ENCODE results near the gene HOXD3.

The HOXD3 gene

DNA sequence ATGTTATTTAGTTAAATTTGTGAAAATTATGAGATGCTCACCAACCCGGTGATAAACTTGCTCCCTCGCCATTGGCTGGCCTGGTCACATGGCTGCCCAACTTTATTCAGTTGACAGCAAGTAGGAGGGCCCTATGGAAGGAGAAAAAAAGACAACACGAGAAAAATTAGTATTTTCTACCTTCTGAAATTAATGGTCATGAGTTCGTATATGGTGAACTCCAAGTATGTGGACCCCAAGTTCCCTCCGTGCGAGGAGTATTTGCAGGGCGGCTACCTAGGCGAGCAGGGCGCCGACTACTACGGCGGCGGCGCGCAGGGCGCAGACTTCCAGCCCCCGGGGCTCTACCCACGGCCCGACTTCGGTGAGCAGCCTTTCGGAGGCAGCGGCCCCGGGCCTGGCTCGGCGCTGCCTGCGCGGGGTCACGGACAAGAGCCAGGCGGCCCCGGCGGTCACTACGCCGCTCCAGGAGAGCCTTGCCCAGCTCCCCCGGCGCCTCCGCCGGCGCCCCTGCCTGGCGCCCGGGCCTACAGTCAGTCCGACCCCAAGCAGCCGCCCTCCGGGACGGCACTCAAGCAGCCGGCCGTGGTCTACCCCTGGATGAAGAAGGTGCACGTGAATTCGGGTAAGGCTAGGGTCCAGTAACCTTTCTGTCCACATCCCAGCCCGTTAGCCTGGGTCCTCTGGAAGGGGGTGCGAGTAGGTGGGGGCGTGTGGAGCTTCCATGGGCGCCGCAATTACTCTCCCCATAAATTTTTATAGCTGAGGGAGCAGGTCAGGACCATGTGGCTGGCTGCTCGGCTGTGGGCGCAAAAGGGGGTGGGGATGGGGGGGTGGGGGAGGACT lies 5.4 kb upstream of the HOXD3 start, which contains the start of gene HOXD4:
HOXD4 (plus strand) TSS at position 109 of the 846 bp plus-strand sequence; CDS start at position 193, 84 bp downstream.
- no peak for DNase-seq

DNA sequence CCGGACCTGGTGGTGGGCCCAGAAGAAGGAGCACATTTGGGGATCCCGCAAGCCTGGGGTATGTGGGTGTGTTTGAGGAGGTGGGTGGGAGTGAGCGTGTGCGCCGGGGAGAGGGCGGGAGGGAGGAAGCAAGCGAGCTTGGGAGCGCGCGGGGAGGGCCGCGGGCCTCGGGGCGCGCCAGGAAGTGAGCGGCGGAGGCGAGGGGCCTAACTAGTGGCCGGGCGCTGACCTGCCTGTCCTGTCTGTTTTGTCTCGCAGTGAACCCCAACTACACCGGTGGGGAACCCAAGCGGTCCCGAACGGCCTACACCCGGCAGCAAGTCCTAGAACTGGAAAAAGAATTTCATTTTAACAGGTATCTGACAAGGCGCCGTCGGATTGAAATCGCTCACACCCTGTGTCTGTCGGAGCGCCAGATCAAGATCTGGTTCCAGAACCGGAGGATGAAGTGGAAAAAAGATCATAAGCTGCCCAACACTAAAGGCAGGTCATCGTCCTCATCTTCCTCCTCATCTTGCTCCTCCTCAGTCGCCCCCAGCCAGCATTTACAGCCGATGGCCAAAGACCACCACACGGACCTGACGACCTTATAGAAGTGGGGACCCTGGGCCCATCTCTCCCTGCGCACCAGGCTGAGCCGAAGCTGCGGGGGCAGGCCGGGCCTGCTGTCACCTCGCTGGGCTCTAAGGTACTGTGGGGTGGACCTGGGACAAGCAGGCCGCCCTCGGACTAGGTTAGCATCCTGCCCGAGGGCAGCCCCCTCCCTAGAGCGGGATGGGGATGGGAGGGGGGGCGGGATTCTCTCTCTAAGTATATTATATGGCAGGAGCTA lies 4.5 kb upstream of the HOXD3 start:
- DNase-seq, result no peak

DNA sequence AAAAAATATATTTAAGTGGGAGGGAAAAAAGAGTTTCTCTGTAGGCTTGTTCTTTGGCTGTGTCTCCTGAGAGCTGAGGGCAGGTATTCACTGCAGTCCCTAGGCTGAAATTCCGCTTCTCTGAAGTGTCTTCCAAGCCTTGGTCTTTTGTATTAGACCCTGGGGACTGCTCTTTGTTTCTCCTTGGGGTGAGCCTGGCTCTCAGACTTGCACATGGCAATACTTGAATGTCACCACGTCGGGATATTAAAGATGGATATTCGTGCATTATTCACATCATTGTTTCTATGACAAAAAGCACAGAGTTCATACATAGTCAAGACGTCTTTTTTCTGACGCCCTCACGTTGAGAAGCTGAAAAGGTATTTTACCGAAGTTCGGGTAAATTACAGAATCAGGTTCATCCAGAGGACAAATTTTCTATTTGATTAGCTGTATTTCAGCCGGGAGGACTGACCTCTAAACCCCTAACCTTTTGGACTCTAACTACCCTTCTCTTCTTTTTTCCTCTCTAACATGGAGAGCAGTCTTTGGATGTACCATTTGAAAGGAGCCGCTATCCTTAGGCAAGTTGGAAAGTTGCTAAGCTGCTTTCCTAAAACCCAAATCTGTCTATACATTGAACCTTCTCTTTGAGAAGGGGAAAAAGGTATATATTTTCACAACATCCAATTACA lies 2.4 kb upstream of the HOXD3 start:
- no peak for DNase-seq

- DNase-seq, result no peak
Measured at GRCh38 chr2:176155356-176156044, 1.6 kb upstream of the HOXD3 start.

GRCh38 chr2:176156301-176156806 lies 753 bp upstream of the HOXD3 start:
- DNase-seq, result no peak

DNA sequence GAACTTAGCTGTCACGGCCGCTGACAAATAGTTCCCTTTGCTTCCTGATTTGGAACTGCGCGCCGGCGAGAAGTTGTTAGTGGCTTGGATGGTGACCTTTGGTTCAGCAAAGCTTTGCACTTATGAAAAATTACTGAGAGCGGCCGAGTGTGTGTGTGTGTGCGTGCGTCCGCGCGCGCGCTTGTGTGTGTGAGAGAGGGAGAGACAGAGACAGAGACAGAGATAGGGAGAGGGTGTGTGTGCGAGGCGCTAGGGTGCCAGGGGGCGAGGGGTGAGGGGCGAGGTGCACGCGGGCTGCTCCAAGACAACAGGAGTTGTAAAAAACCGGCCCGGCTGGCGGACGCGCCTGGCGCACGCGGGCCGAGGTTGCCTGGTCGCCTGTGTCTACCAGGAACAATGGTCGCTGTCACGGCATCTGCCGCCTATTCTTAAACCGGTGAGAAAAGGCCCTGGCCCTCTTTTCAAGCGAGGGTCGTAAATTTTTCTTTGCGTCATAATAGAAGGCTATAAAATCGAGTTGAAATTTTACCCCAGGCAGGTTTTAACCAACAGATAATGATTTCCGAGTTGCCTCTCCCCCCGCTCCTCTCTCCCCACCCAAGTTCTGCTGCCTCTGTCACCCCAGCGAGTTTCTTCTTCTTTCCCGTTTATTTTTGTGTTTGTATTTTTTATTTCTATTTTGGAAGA lies 535 bp downstream of the HOXD3 start:
- peak; percentile 59 for DNase-seq

DNA sequence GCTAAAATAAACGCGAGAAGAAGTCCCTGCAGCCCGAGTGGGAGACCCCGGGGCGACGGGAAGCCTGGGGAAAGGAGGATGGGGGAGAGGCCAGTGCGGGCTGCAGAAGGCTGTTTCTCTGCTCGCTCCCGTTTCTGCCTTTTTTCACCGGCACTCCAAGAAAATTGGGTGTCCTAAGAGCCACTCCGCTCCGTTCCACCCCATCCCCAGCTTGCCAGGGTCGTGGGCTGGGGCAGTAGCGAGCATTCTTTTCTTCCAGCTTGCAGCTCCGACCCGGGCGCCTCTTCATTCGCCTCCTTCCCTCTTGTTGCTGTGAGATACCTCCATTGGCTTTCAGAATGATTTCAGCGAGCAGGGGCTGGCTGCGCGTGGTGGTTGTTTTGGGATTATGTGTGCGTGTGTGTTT lies 1.1 kb downstream of the HOXD3 start:
- DNase-seq, result peak; percentile 44

DNA sequence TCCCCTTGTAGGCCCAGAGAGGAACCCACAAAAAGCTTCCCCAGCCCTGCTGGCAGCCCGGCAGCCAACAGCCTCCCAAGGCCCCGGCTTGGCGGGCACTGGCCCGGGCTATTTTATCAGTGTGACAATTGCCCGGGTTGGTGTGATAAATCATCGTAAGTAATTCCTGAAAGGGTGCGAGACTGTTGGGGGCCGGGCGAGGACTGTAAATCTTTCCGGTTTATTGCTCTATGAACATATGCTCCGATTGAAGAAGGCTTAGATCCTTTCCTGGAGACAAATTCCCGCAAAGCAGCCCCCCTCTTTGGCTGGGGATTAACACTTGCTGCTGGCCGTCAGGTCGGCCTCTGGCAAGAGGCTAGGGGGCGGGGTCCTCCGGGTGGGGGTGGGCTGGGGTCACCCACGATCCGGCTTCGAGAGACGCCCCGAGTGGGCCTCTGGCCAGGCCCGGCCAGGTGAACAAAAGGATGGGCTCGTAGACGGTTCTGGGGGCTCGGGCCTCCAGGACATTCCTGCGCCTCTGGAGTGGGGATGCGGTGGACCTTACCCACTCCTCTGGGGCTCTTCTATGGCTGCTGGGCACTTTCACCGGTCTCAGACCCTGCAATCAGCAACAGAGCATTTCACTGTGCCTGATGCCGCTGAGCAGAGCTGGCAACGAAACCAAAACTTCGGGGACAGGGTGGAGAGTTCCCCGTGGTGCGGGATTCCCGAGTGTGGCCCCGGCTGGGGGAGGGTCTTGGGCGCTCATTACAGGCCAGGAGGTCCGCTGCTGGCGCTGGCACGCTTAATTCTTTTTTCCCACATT lies 2.0 kb downstream of the HOXD3 start:
- DNase-seq, result no peak

DNA sequence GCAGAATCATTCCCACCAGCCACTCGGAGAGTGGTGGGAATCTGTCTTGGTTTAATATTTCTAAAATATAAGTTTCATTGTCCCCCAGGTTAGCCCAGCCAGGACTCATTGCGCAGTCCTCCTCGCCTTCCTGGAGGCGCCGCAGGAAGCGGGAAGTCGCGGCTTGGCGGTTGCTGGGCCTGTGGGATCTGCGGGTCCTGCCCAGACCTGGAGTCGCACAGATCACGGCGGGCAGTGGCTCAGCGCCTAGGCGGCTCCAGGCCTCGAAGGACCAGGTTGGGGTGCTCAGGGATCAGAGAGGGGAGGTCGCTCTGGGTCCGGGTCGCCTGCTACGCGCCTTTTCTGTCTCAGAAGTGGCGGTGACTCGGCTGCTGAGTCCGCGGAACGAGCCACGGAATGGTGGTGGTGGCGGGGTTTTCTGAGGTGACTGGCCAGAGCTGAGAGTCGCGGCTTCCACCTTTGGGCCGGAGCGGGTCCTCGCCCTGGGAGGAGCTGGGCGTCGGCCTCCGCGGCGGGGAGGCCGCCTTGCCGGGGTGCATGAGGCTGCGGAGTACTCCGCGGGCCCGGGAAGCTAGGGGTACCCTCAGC lies 2.6 kb downstream of the HOXD3 start:
- no peak for DNase-seq

GRCh38 chr2:176160251-176160985 lies 3.3 kb downstream of the HOXD3 start:
- DNase-seq, result no peak

DNA sequence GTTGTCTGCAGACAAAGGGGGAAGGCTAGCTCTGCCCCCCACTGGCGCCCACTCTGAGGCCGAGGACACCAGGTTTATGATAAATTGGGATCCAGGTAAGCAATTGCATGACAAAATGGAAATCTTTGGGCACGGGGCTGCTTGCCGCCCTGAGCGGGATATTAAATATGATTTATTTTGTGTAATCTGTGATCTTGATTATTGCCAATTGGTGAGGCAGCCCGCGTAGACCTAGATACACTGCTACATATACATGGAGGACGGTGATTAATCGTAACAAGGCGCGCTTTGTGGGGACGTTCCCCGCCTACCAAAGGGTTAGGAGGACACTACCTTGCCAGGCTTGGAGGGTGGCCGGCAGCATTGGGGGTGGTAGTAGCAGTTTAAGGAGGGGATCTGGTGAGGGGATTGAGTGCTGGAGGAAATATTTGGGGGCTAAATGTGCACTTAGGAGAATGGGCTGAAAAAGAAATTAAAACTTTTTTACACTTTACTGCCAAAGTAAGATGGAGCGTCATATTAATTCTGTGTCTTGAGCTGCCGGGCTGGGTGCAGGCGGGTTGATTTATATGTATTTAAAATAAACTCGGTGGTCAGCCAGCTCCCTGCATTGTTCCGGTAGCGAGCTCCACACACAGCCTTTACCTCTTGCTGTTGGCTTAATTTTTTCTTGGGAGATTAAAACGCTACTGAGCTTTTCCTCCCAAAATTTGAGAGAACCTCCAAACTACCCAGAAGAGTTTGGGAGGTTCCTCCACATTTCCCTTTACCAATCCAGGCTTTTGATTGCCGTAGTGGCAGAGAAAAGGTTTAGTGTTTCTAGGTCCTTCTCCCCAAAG lies 4.1 kb downstream of the HOXD3 start:
- no peak for DNase-seq

DNA sequence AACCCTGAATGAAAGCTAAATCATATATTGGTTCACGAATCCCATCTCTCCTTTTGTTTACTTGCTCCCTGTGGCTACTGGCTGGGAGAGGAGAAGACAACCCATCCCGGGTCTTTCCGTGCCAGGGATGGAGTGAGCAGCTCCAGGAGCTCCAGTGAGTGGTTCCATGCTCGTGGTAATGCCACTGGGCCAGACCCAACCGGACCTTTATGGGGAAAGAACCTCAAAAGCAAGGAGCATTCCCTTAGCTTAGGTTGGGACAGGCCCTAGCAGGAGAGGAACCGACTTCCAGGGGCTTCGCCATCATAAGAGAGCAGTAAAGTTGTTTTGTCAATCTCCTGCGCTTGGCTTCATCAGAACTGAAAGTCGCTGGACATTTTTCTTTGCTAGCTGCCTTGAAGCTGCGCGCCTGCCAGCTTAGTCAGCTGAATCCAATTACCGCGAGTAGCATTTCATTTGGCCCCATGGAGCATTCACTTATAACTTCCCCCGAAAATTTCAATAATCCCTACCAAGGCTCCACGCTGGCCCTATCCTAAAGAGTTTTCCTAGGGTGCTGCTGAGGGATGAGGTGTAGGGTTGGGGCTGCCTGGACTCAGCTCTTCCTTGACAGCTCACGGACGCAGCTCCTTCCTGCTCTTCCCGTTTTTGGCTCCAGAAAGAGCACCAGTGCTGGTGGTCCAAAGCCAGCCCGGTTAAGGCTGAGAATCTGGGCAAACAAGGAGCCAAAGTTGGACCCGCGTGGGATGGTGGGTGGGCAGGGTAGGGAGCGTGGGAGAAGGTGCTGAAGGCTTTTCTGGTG lies 4.9 kb downstream of the HOXD3 start:
- no peak for DNase-seq

DNA sequence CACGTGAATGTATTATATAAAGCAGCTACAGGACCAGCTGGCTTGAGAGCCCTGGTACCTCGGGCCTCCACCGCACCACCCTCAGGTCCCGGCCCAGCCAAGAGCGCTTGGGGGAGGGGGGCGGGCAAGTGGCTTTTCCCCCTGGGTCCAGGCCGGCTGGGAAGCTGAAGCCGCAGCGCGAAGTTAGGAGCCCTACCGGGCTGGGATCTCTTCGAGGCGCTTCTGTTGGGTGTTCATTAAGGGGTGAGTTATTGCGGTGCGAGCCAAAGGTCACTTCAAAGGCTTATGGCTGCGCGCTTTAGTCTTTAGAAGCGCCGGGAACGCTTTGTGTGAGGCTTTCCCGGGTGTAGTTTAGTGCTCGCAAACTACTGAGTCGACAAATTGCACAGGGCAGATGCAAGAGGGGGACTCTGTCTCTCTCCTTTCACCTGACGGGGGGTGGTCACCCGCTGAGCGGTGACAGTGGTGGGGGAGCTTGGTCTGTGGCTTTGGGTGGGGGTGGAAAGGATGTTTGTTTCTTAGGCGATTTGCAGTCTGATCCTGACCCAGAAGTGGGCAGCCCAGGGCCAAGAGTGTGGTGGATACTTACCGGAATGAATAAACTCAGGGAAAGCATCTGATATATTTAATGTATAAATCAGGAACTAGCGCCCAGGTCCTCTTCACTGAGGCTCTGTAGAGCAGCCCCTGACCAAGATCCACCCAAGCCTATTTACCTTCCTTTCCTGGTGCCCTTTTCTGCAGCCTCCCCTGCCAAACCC lies 6.0 kb downstream of the HOXD3 start:
- DNase-seq, result no peak

DNA sequence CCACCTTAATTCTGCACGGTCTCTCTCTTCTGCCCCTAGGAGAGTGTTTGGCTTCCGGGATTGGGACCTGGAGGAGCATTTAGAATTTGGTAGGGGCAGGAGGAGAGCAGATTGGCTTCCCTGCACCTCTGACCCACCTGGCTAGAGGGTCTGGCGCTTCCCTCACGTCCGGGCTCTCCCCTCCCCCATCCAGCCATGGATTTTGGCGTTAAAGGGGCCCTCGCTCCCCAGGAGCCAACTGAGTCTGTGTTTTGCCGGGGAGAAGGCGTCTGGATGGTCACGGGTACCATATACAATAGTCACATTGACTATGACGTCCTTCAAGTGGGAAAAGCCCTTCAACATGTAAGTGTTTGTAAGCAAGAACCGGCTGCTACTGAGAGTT lies 6.6 kb downstream of the HOXD3 start:
- no peak for DNase-seq

GRCh38 chr2:176164201-176164600 lies 7.1 kb downstream of the HOXD3 start:
- no peak for DNase-seq

DNA sequence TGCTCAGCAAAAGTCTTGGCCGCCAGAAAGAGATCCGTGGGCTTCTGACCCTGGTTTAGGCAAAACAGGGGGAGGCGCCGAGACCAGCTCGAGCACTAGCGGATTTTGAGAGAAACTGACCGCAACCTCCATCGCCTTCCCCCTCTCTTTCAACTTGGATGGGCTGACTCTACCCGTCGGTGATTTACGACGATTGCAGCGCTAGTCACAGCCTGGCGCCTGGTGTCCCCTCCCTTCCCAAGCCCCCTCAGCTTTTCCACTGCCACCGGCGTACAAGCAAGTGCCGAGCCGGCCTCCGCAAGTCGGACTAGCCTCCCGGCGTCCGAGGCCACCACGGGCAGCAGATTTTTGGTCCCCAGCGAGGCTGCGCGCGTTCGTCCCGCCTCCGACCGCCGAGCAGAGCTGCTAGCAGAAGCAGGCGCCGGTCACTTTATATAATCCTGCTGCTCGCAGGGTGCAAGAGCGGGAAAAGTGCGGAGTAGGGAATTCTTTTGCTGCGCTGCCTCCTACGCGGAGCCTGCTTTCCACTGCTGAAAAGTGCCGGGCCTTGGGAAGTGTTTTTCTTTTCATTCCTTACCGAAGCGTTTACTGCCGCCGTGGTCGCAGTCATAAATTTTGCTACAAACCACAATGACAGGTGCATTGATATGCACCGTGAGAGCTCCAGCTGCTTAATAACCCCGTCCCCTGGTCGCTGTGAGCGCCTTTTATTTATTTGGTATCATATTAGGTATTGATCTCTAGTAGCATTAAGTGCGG lies 7.7 kb downstream of the HOXD3 start:
- DNase-seq, result no peak
